GM18870 (cell line): ENCODE measurements around the gene TH.

Experiments used
- ATAC-seq: cut with Tn5 transposase; IDR thresholded peaks from one replicate; pipeline ENCODE4 v1.9.1; 2021; ENCODE audit warnings: moderate library complexity; ENCODE audit not compliant: unreplicated experiment

TH gene

DNA sequence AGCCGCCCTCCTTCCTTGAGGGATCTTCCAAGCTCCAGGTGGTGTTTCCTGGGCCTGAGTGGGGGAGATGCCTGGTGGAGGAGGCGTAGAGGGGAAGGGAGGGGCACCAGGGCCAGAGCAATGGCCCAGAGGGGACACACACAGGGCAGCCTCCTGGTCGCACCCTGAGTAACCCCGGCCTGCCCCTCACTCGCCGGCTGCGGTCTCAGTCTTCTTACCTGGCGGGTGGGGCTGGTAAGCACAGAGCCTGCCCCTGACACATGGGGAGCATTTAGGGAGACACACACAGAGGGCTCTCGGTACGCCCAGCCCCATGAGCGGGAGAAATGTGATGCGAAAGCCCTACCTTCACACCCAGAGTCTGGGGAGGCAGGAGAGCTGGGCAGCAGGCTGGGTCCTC lies 56.3 kb downstream of the TH start:
- no peak for ATAC-seq

GRCh38 chr11:2114430-2115241 lies 57.0 kb downstream of the TH start:
- ATAC-seq = no peak
